ENCODE results near the gene ATF7. TPM values are rescaled to one million over a fixed set of nuclear protein-coding genes. Genes with fewer than 3 reads are reported as not detected.

The ATF7 gene
- total and polyA plus RNA-seq, 10 donors = 6.5 to 52.8 (median 35.4) TPM

- H3K4me1 ChIP-seq = no peaks in the 10 kb centered on the region
- no peak overlapping the region for H3K27ac ChIP-seq
- no peak overlapping the region for H3K4me3 ChIP-seq
- H3K36me3 ChIP-seq = peaks cover 2 to 100% (median 86%) of the 10 kb centered on the region in 6 donors
- TF ChIP-seq POLR2AphosphoS5 (IDR thresholded peaks at IDR 0.05) (peak in 1 of 3 donors; percentile 24), POLR2A (IDR thresholded peaks at IDR 0.05) (no peak)
- WGBS, 5 donors = 97 to 99% (median 98%) methylated on average over 13 of the region's 13 CpGs
- DNase-seq = no peak
- intact Hi-C loops (cut with DNase I; ENCODE audit: low total_unique reads) = no loop called here
- no peaks in the 10 kb centered on the region for H3K27me3 ChIP-seq (replicated peaks in 1 of 7)
- no peaks in the 10 kb centered on the region for H3K9me3 ChIP-seq
These were observed 101.7 kb downstream of the ATF7 start for GRCh38 chr12:53524476-53524875.

- Histone ChIP-seq H3K4me3 (no peak overlapping the region), H3K27ac (no peak overlapping the region), H3K4me1 (no peaks in the 10 kb centered on the region), H3K36me3 (peaks cover 2 to 100% (median 84%) of the 10 kb centered on the region in 6 donors), H3K9me3 (no peaks in the 10 kb centered on the region), H3K27me3 (replicated peaks in 1 of 7) (no peaks in the 10 kb centered on the region)
- intact Hi-C loops (cut with DNase I; ENCODE audit: low total_unique reads) = no loop called here
- no peak for TF ChIP-seq POLR2A (IDR thresholded peaks at IDR 0.05)
- TF ChIP-seq POLR2AphosphoS5 (IDR thresholded peaks at IDR 0.05) = no peak
- no peak for TF ChIP-seq CTCF (IDR thresholded peaks at IDR 0.05 in 8 of 11, conservative IDR thresholded peaks at IDR 0.05 in 3 of 11)
- DNase-seq = no peak
- 94 to 100% (median 97%) methylated on average over 3 of the region's 3 CpGs for WGBS, 5 donors
These were observed 103.1 kb downstream of the ATF7 start for GRCh38 chr12:53523131-53523530.

- no peak overlapping the region for H3K27ac ChIP-seq
- no peaks in the 10 kb centered on the region for H3K9me3 ChIP-seq
- peaks cover 2 to 100% (median 92%) of the 10 kb centered on the region in 6 donors for H3K36me3 ChIP-seq
- no peaks in the 10 kb centered on the region for H3K27me3 ChIP-seq (replicated peaks in 1 of 7)
- TF ChIP-seq POLR2A (IDR thresholded peaks at IDR 0.05) (no peak), POLR2AphosphoS5 (IDR thresholded peaks at IDR 0.05) (no peak), CTCF (IDR thresholded peaks at IDR 0.05 in 8 of 11, conservative IDR thresholded peaks at IDR 0.05 in 3 of 11) (no peak)
- 90 to 95% (median 95%) methylated on average over 5 of the region's 5 CpGs for WGBS, 5 donors
- H3K4me3 ChIP-seq = no peak overlapping the region
- no peaks in the 10 kb centered on the region for H3K4me1 ChIP-seq
- DNase-seq = no peak
- intact Hi-C loops (cut with DNase I; ENCODE audit: low total_unique reads) = no loop called here
These were observed 107.8 kb downstream of the ATF7 start for GRCh38 chr12:53518381-53518780.

GRCh38 chr12:53516758-53517455, 109.3 kb downstream of the ATF7 start:
- 85 to 90% (median 87%) methylated on average over 13 of the region's 13 CpGs for WGBS, 5 donors
- H3K36me3 ChIP-seq = peaks cover 2 to 100% (median 89%) of the 10 kb centered on the region in 6 donors
- H3K4me3 ChIP-seq = no peak overlapping the region
- intact Hi-C loops (cut with DNase I; ENCODE audit: low total_unique reads) = no loop called here
- no peak for DNase-seq
- H3K9me3 ChIP-seq = no peaks in the 10 kb centered on the region
- H3K27ac ChIP-seq = no peak overlapping the region
- no peaks in the 10 kb centered on the region for H3K27me3 ChIP-seq (replicated peaks in 1 of 7)
- no peak for TF ChIP-seq POLR2A (IDR thresholded peaks at IDR 0.05)
- TF ChIP-seq POLR2AphosphoS5 (IDR thresholded peaks at IDR 0.05) = no peak
- no peak for TF ChIP-seq CTCF (IDR thresholded peaks at IDR 0.05 in 8 of 11, conservative IDR thresholded peaks at IDR 0.05 in 3 of 11)
- H3K4me1 ChIP-seq = no peaks in the 10 kb centered on the region

Measured in spleen (tissue), 11 donors.